GM12878 (cell line): ENCODE results near the gene NPY4R. TPM values are rescaled to one million over a fixed set of nuclear protein-coding genes. Genes with fewer than 3 reads are reported as not detected.
"Not testable (repeated sequence)": the region's sequence is repeated elsewhere in the genome, so short reads cannot be mapped to it uniquely, and the experiment has no call there.

Source experiments
- ATAC-seq: fragments of 200-7000 bp; cut with Tn5 transposase; 3 replicates; pipeline ENCODE4 v1.9.1; 2020; ENCODE audit warnings: mild to moderate bottlenecking, moderate library complexity
- BruUV-seq: library from RNA; stranded (reverse); fragments of 400-500 nt; replicated peaks from 2 replicates; lab custom pipeline; 2021; lab: Mats Ljungman, UMichigan
- CTCF ChIA-PET: fragments of 300-600 bp; sonication (Branson Sonifier 250); formaldehyde crosslinking; extraction: SDS; loops from one replicate; lab custom pipeline; 2021; ENCODE audit warnings: inconsistent platforms; lab: Yijun Ruan, JAX
- POLR2A ChIA-PET: fragments of 350-600 bp; formaldehyde crosslinking; extraction: SDS; loops from one replicate; lab custom pipeline; 2021; ENCODE audit warnings: inconsistent platforms; lab: Charles Lee
- RAD21 ChIA-PET: fragments of 300-600 bp; sonication (Branson Sonifier 250); formaldehyde crosslinking; loops from one replicate; lab custom pipeline; 2023; ENCODE audit warnings: antibody characterized with exemption; ENCODE audit not compliant: unreplicated experiment; lab: Charles Lee
- SMC1A ChIA-PET: fragments of 300-600 bp; sonication (Branson Sonifier 250); formaldehyde crosslinking; loops from one replicate; lab custom pipeline; 2023; ENCODE audit not compliant: unreplicated experiment, uncharacterized antibody; lab: Charles Lee
- DNase-seq: peaks from one replicate; pipeline ENCODE4 v3.0.0-alpha.2; 2011; ENCODE audit warnings: low read depth, low spot score
- FAIRE-seq: peaks from 3 replicates; lab custom pipeline; 2011; peaks lifted over from hg19 to GRCh38; lab: Jason Lieb, UNC
- H2AFZ ChIP-seq: 2 replicates; pipeline ENCODE4 v1.6.0; 2011; ENCODE audit warnings: low read depth, low read length, control low read depth; ENCODE audit not compliant: control insufficient read depth
- H3K27ac ChIP-seq: 2 replicates; pipeline ENCODE4 v1.5.1; 2011; ENCODE audit warnings: control low read depth; ENCODE audit not compliant: control insufficient read depth, insufficient read depth
- H3K27me3 ChIP-seq, 2 experiments: replicated peaks in 1 of 2; 2 replicates each; pipeline versions ENCODE4 v1.6.0 to v1.6.1; 2011; ENCODE audit warnings: low read length in 1 of 2; ENCODE audit not compliant: control insufficient read depth in 2 of 2, insufficient read depth in 2 of 2
- H3K36me3 ChIP-seq, 2 experiments: 2 replicates each; pipeline ENCODE4 v1.5.1; 2011; ENCODE audit warnings: low read length in 1 of 2; ENCODE audit not compliant: control insufficient read depth in 2 of 2, insufficient read depth in 2 of 2
- H3K4me1 ChIP-seq: 2 replicates; pipeline ENCODE4 v1.6.1; 2011; ENCODE audit warnings: mild to moderate bottlenecking, low read length, moderate library complexity, mixed read lengths; ENCODE audit not compliant: control insufficient read depth, insufficient read depth
- H3K4me2 ChIP-seq: 2 replicates; pipeline ENCODE4 v1.6.0; 2011; ENCODE audit warnings: control low read depth; ENCODE audit not compliant: control insufficient read depth, insufficient read depth
- H3K4me3 ChIP-seq: fragments of 200-600 bp; sonication (generic); 2 replicates; pipeline ENCODE4 v1.5.1; 2016
- H3K79me2 ChIP-seq: 2 replicates; pipeline ENCODE4 v1.6.0; 2011; ENCODE audit warnings: low read length; ENCODE audit not compliant: control insufficient read depth, insufficient read depth
- H3K9ac ChIP-seq: 2 replicates; pipeline ENCODE4 v1.8.0; 2011; ENCODE audit warnings: low read length, control low read depth, mixed read lengths; ENCODE audit not compliant: control insufficient read depth, insufficient read depth
- H3K9me3 ChIP-seq: replicated peaks from 3 replicates; pipeline ENCODE4 v1.5.1; 2011; ENCODE audit warnings: mild to moderate bottlenecking, low read length; ENCODE audit not compliant: control insufficient read depth, insufficient read depth
- H4K20me1 ChIP-seq: 2 replicates; pipeline ENCODE4 v1.6.0; 2011; ENCODE audit not compliant: control insufficient read depth, insufficient read depth
- WGBS: methylation state at CpG from one replicate; pipeline ENCODE4 v1.1.6; 2016; ENCODE audit warnings: low lambda C conversion rate; ENCODE audit not compliant: insufficient replicate concordance, insufficient coverage; ENCODE audit errors: missing lambda C conversion rate; 5-methylcytosine and 5-hydroxymethylcytosine counted together
- in situ Hi-C: fragments of 300-500 bp; cut with MboI; formaldehyde crosslinking; loops from 9 replicates; pipeline ENCODE4 v1.14.3; 2018; ENCODE audit warnings: mixed read lengths
- intact Hi-C: fragments of 100-400 bp; cut with micrococcal nuclease; formaldehyde crosslinking; loops from one replicate; pipeline ENCODE4 v1.14.2; 2022; ENCODE audit not compliant: unreplicated experiment
- polyA plus RNA-seq, 11 experiments: library from polyadenylated mRNA; depleted of rRNA in 4 of 11; unstranded in 6 of 11; stranded (reverse) in 5 of 11; fragments of >200 nt; fragmentation: Nextera tagmentation in 4 of 11; fragmentation: Illumina TruSeq in 1 of 11; extraction: Ambion mirVana in 4 of 11; extraction: Trizol in 1 of 11; gene quantifications; 1 replicate in 1 of 11; 2 replicates in 10 of 11; pipeline versions ENCODE4 v1.2.1 to v1.2.3, GENCODE V29; 2011 to 2016; ENCODE audit warnings: inconsistent platforms in 2 of 11, missing spikeins in 2 of 11, low read depth in 1 of 11
- total RNA-seq, 4 experiments: library from RNA; depleted of rRNA in 3 of 4; stranded (reverse); fragments of >200 nt in 3 of 4; fragmentation: Illumina TruSeq in 1 of 4; extraction: Trizol in 1 of 4; gene quantifications; 2 replicates each; pipeline versions ENCODE4 v1.2.1 to v1.2.3, GENCODE V29; 2013 to 2021

The NPY4R gene
- total and polyA plus RNA-seq, 10 of the 15 experiments (the other 5 are each of a cell fraction or from before 2014, with no cell fraction given), result not detected

GRCh38 chr10:46491364-46492114, 25.8 kb upstream of the NPY4R start:
- H2AFZ ChIP-seq, FAIRE-seq, in situ Hi-C loops, BruUV-seq, H4K20me1 ChIP-seq, SMC1A ChIA-PET, H3K4me1 ChIP-seq, DNase-seq, POLR2A ChIA-PET, CTCF ChIA-PET, H3K36me3 ChIP-seq, H3K9me3 ChIP-seq, RAD21 ChIA-PET, intact Hi-C loops, H3K79me2 ChIP-seq, ATAC-seq, H3K4me3 ChIP-seq, H3K4me2 ChIP-seq, H3K27ac ChIP-seq, H3K27me3 ChIP-seq, H3K9ac ChIP-seq: not testable (repeated sequence)
- WGBS, result no CpG with 5 or more reads among the region's 1 CpG

GRCh38 chr10:46490285-46490684, 24.5 kb upstream of the NPY4R start:
- H3K4me1 ChIP-seq, ATAC-seq, CTCF ChIA-PET, H3K27ac ChIP-seq, POLR2A ChIA-PET, RAD21 ChIA-PET, FAIRE-seq, H3K4me3 ChIP-seq, H3K79me2 ChIP-seq, in situ Hi-C loops, H3K4me2 ChIP-seq, H3K36me3 ChIP-seq, H3K9ac ChIP-seq, intact Hi-C loops, DNase-seq, H3K9me3 ChIP-seq, H3K27me3 ChIP-seq, SMC1A ChIA-PET, BruUV-seq, H2AFZ ChIP-seq, H4K20me1 ChIP-seq: not testable (repeated sequence)
- WGBS, result 45% methylated on average over 8 of the region's 11 CpGs

GRCh38 chr10:46486459-46486858, 20.7 kb upstream of the NPY4R start:
- SMC1A ChIA-PET, intact Hi-C loops, FAIRE-seq, H3K36me3 ChIP-seq, H3K4me1 ChIP-seq, H3K27ac ChIP-seq, H3K9ac ChIP-seq, in situ Hi-C loops, H4K20me1 ChIP-seq, DNase-seq, ATAC-seq, POLR2A ChIA-PET, CTCF ChIA-PET, H3K27me3 ChIP-seq, RAD21 ChIA-PET, BruUV-seq, H3K79me2 ChIP-seq, H3K4me3 ChIP-seq, H3K4me2 ChIP-seq, H2AFZ ChIP-seq, H3K9me3 ChIP-seq: not testable (repeated sequence)
- WGBS, result no CpG with 5 or more reads among the region's 2 CpGs

GRCh38 chr10:46474746-46475320, 9.1 kb upstream of the NPY4R start:
- RAD21 ChIA-PET, H3K27me3 ChIP-seq, H3K36me3 ChIP-seq, H2AFZ ChIP-seq, H3K79me2 ChIP-seq, H3K4me2 ChIP-seq, H3K4me3 ChIP-seq, H3K27ac ChIP-seq, ATAC-seq, H4K20me1 ChIP-seq, SMC1A ChIA-PET, in situ Hi-C loops, FAIRE-seq, CTCF ChIA-PET, H3K9me3 ChIP-seq, H3K9ac ChIP-seq, DNase-seq, intact Hi-C loops, POLR2A ChIA-PET, BruUV-seq, H3K4me1 ChIP-seq: not testable (repeated sequence)
- WGBS, result 0% methylated on average over 2 of the region's 3 CpGs
